Osteoblast (primary cell): ENCODE results near the gene TAS2R42. TPM values are rescaled to one million over a fixed set of nuclear protein-coding genes. Genes with fewer than 3 reads are reported as not detected.

Experiments used
- DNase-seq: peaks from one replicate; pipeline ENCODE4 v3.0.0; 2011; ENCODE audit warnings: low spot score, mixed read lengths; ENCODE audit not compliant: insufficient read length; ENCODE audit errors: missing footprints
- H2AFZ ChIP-seq: 2 replicates; pipeline ENCODE4 v1.6.0; 2011; ENCODE audit warnings: mild to moderate bottlenecking, low read length
- H3K27ac ChIP-seq: 2 replicates; pipeline ENCODE4 v1.5.1; 2011; ENCODE audit warnings: mild to moderate bottlenecking, low read depth, low read length, moderate library complexity
- H3K27me3 ChIP-seq: 2 replicates; pipeline ENCODE4 v1.6.0; 2012; ENCODE audit warnings: mild to moderate bottlenecking, control low read depth, inconsistent platforms, low read length, moderate library complexity; ENCODE audit not compliant: insufficient read depth
- H3K36me3 ChIP-seq: 2 replicates; pipeline ENCODE4 v1.5.1; 2011; ENCODE audit warnings: mild to moderate bottlenecking, low read length, control low read depth, moderate library complexity; ENCODE audit not compliant: insufficient read depth
- H3K4me1 ChIP-seq: 2 replicates; pipeline ENCODE4 v1.5.1; 2011; ENCODE audit warnings: mild to moderate bottlenecking, low read length, control low read depth, moderate library complexity; ENCODE audit not compliant: insufficient read depth
- H3K4me2 ChIP-seq: 2 replicates; pipeline ENCODE4 v1.6.0; 2011; ENCODE audit warnings: mild to moderate bottlenecking, low read length; ENCODE audit not compliant: insufficient read depth
- H3K4me3 ChIP-seq: fragments of 200-600 bp; sonication (generic); 3 replicates; pipeline ENCODE4 v1.5.1; 2012; ENCODE audit warnings: mild to moderate bottlenecking, low read length, inconsistent platforms; ENCODE audit not compliant: insufficient read depth
- H3K79me2 ChIP-seq: 2 replicates; pipeline ENCODE4 v1.6.0; 2012; ENCODE audit warnings: mild to moderate bottlenecking, low read length, control low read depth, inconsistent platforms; ENCODE audit not compliant: insufficient read depth
- H3K9me3 ChIP-seq: 2 replicates; pipeline ENCODE4 v1.5.1; 2011; ENCODE audit warnings: low read depth, low read length, control low read depth
- H4K20me1 ChIP-seq: 2 replicates; pipeline ENCODE4 v1.6.0; 2012; ENCODE audit warnings: mild to moderate bottlenecking, low read length, control low read depth; ENCODE audit not compliant: insufficient read depth
- CTCF ChIP-seq: IDR thresholded peaks from 2 replicates; pipeline ENCODE4 v1.5.1; 2011; ENCODE audit warnings: mild to moderate bottlenecking, low read depth, low read length, moderate library complexity; ENCODE audit errors: extremely low read depth
- total RNA-seq: library from RNA; depleted of rRNA; stranded (reverse); fragments of >200 nt; gene quantifications from 2 replicates; pipeline ENCODE4 v1.2.3, GENCODE V29; 2012

Gene TAS2R42
- total RNA-seq, 1 donor, result not detected

- H3K79me2 ChIP-seq, result no peaks in the 10 kb centered on the region
- DNase-seq, result no peak
- no peaks in the 10 kb centered on the region for H3K36me3 ChIP-seq
- no peak for TF ChIP-seq CTCF
- no peak overlapping the region for H3K4me3 ChIP-seq
- no peaks in the 10 kb centered on the region for H4K20me1 ChIP-seq
- no peaks in the 10 kb centered on the region for H3K27me3 ChIP-seq
- no peak overlapping the region for H2AFZ ChIP-seq
- H3K9me3 ChIP-seq, result no peaks in the 10 kb centered on the region
- no peak overlapping the region for H3K27ac ChIP-seq
- no peaks in the 10 kb centered on the region for H3K4me1 ChIP-seq
- H3K4me2 ChIP-seq, result no peak overlapping the region
These were observed 22.4 kb upstream of the TAS2R42 start for GRCh38 chr12:11209113-11209512.

GRCh38 chr12:11204173-11204572 lies 17.4 kb upstream of the TAS2R42 start:
- no peaks in the 10 kb centered on the region for H3K27me3 ChIP-seq

GRCh38 chr12:11202811-11203210 lies 16.1 kb upstream of the TAS2R42 start:
- no peaks in the 10 kb centered on the region for H3K9me3 ChIP-seq
- no peaks in the 10 kb centered on the region for H3K27me3 ChIP-seq
- no peak overlapping the region for H2AFZ ChIP-seq
- no peaks in the 10 kb centered on the region for H4K20me1 ChIP-seq
- H3K4me3 ChIP-seq, result no peak overlapping the region
- no peaks in the 10 kb centered on the region for H3K79me2 ChIP-seq
- no peak overlapping the region for H3K4me2 ChIP-seq
- no peak for TF ChIP-seq CTCF
- H3K4me1 ChIP-seq, result no peaks in the 10 kb centered on the region
- DNase-seq, result no peak
- H3K27ac ChIP-seq, result no peak overlapping the region
- H3K36me3 ChIP-seq, result no peaks in the 10 kb centered on the region

More at GRCh38 chr12:11204173-11204572, 17.4 kb upstream of the TAS2R42 start:
- no peaks in the 10 kb centered on the region for H4K20me1 ChIP-seq
- TF ChIP-seq CTCF, result no peak
- H3K9me3 ChIP-seq, result no peaks in the 10 kb centered on the region
- no peak overlapping the region for H3K4me2 ChIP-seq
- no peaks in the 10 kb centered on the region for H3K79me2 ChIP-seq
- H3K4me3 ChIP-seq, result no peak overlapping the region
- H3K27ac ChIP-seq, result no peak overlapping the region
- no peak for DNase-seq
- no peaks in the 10 kb centered on the region for H3K4me1 ChIP-seq
- no peak overlapping the region for H2AFZ ChIP-seq
- no peaks in the 10 kb centered on the region for H3K36me3 ChIP-seq

- no peak overlapping the region for H3K4me3 ChIP-seq
- no peaks in the 10 kb centered on the region for H3K36me3 ChIP-seq
- H3K9me3 ChIP-seq, result no peaks in the 10 kb centered on the region
- peaks cover 8% of the 10 kb centered on the region for H3K79me2 ChIP-seq
- H3K27me3 ChIP-seq, result no peaks in the 10 kb centered on the region
- no peak overlapping the region for H3K27ac ChIP-seq
- no peaks in the 10 kb centered on the region for H3K4me1 ChIP-seq
- peaks cover 10% of the 10 kb centered on the region for H4K20me1 ChIP-seq
- no peak for TF ChIP-seq CTCF
- no peak overlapping the region for H2AFZ ChIP-seq
- no peak overlapping the region for H3K4me2 ChIP-seq
- DNase-seq, result no peak
These were observed 3.7 kb downstream of the TAS2R42 start for GRCh38 chr12:11183011-11183410.
